Liver (tissue), 9 donors: ENCODE results near the gene RASL10A. TPM values are rescaled to one million over a fixed set of nuclear protein-coding genes. Genes with fewer than 3 reads are reported as not detected.

Experiments used
- DNase-seq: peaks from one replicate; pipeline ENCODE4 v3.0.0-alpha.2; 2017; ENCODE audit warnings: low spot score
- H3K27ac ChIP-seq, 2 donors: one replicate each; pipeline ENCODE4 v1.7.0; 2013; ENCODE audit warnings: inconsistent platforms in 2 of 2, low read length in 2 of 2, control low read depth in 1 of 2, low read depth in 1 of 2, mild to moderate bottlenecking in 1 of 2
- H3K27me3 ChIP-seq, 4 donors: one replicate each; pipeline versions ENCODE4 v1.6.1 to v1.7.0; 2013; ENCODE audit warnings: low read length in 3 of 4, inconsistent platforms in 1 of 4, mild to moderate bottlenecking in 1 of 4, moderate library complexity in 1 of 4; ENCODE audit not compliant: control insufficient read depth in 4 of 4, insufficient read depth in 4 of 4
- H3K36me3 ChIP-seq, 4 donors: one replicate each; pipeline versions ENCODE4 v1.6.1 to v1.7.0; 2013; ENCODE audit warnings: low read length in 3 of 4, mild to moderate bottlenecking in 3 of 4, low read depth in 1 of 4, moderate library complexity in 1 of 4; ENCODE audit not compliant: control insufficient read depth in 4 of 4, insufficient read depth in 3 of 4
- H3K4me1 ChIP-seq, 4 donors: one replicate each; pipeline versions ENCODE4 v1.6.1 to v1.7.0; 2013; ENCODE audit warnings: low read length in 3 of 4, mild to moderate bottlenecking in 3 of 4, moderate library complexity in 1 of 4; ENCODE audit not compliant: control insufficient read depth in 4 of 4, insufficient read depth in 4 of 4
- H3K4me3 ChIP-seq, 3 donors: one replicate each; pipeline versions ENCODE4 v1.6.1 to v1.7.0; 2013; ENCODE audit warnings: low read length in 3 of 3, control low read depth in 1 of 3, low read depth in 1 of 3, mild to moderate bottlenecking in 1 of 3
- H3K9ac ChIP-seq, 2 donors: one replicate each; pipeline ENCODE4 v1.7.0; 2013; ENCODE audit warnings: low read length in 2 of 2, mild to moderate bottlenecking in 2 of 2, moderate library complexity in 2 of 2, control low read depth in 1 of 2, low read depth in 1 of 2
- H3K9me3 ChIP-seq, 4 donors: one replicate each; pipeline versions ENCODE4 v1.6.1 to v1.7.0; 2013; ENCODE audit warnings: low read length in 3 of 4; ENCODE audit not compliant: control insufficient read depth in 4 of 4
- ATF3 ChIP-seq: IDR thresholded peaks from 2 replicates; pipeline ENCODE4 v1.6.1; 2016; ENCODE audit warnings: antibody characterized with exemption
- CTCF ChIP-seq: fragments of 150-350 bp; IDR thresholded peaks from 2 replicates; pipeline ENCODE4 v1.5.1; 2017; ENCODE audit warnings: improper control_type of control experiment, low read depth, low read length; ENCODE audit not compliant: missing input control
- EGR1 ChIP-seq, 2 donors: IDR thresholded peaks; 2 replicates each; pipeline ENCODE4 v1.6.1; 2016 to 2018; ENCODE audit warnings: antibody characterized with exemption in 2 of 2, low read depth in 2 of 2
- FOXA1 ChIP-seq: IDR thresholded peaks from 2 replicates; pipeline ENCODE4 v1.6.1; 2016; ENCODE audit warnings: antibody characterized with exemption
- FOXA2 ChIP-seq: IDR thresholded peaks from 2 replicates; pipeline ENCODE4 v1.6.1; 2016; ENCODE audit warnings: antibody characterized with exemption
- GABPA ChIP-seq, 2 donors: IDR thresholded peaks in 1 of 2; conservative IDR thresholded peaks in 1 of 2; 2 replicates each; pipeline ENCODE4 v1.6.1; 2016; ENCODE audit warnings: antibody characterized with exemption in 2 of 2, mild to moderate bottlenecking in 1 of 2, moderate library complexity in 1 of 2
- HNF4A ChIP-seq, 2 donors: conservative IDR thresholded peaks; 2 replicates each; pipeline ENCODE4 v1.6.1; 2016; ENCODE audit warnings: antibody characterized with exemption in 2 of 2, mild to moderate bottlenecking in 2 of 2
- HNF4G ChIP-seq: IDR thresholded peaks from 2 replicates; pipeline ENCODE4 v1.6.1; 2016; ENCODE audit warnings: antibody characterized with exemption
- JUND ChIP-seq, 2 donors: IDR thresholded peaks; 2 replicates each; pipeline ENCODE4 v1.6.1; 2016; ENCODE audit warnings: antibody characterized with exemption in 2 of 2
- NR2F2 ChIP-seq: IDR thresholded peaks from 2 replicates; pipeline ENCODE4 v1.6.1; 2016; ENCODE audit warnings: antibody characterized with exemption
- RAD21 ChIP-seq, 2 donors: IDR thresholded peaks; 2 replicates each; pipeline ENCODE4 v1.6.1; 2016; ENCODE audit warnings: antibody characterized with exemption in 2 of 2, mild to moderate bottlenecking in 2 of 2
- RXRA ChIP-seq, 2 donors: IDR thresholded peaks; 2 replicates each; pipeline ENCODE4 v1.6.1; 2017 to 2018; ENCODE audit warnings: antibody characterized with exemption in 2 of 2, mild to moderate bottlenecking in 1 of 2
- SP1 ChIP-seq: IDR thresholded peaks from 2 replicates; pipeline ENCODE4 v1.6.1; 2018; ENCODE audit warnings: antibody characterized with exemption, mild to moderate bottlenecking
- TAF1 ChIP-seq: conservative IDR thresholded peaks from 2 replicates; pipeline ENCODE4 v1.6.1; 2016; ENCODE audit warnings: antibody characterized with exemption, mild to moderate bottlenecking
- YY1 ChIP-seq: IDR thresholded peaks from 2 replicates; pipeline ENCODE4 v1.6.1; 2016; ENCODE audit warnings: antibody characterized with exemption, mild to moderate bottlenecking
- ZBTB33 ChIP-seq: IDR thresholded peaks from 2 replicates; pipeline ENCODE4 v1.6.1; 2016; ENCODE audit warnings: antibody characterized with exemption
- polyA plus RNA-seq, 2 donors: library from polyadenylated mRNA; stranded (reverse) in 1 of 2; unstranded in 1 of 2; fragments of 200-250 nt in 1 of 2; fragments of >200 nt in 1 of 2; fragmentation: Nextera tagmentation in 1 of 2; extraction: Ambion mirVana in 1 of 2; gene quantifications; one replicate each; pipeline versions ENCODE4 v1.2.1 to v1.2.3, GENCODE V29; 2013 to 2015
- total RNA-seq, 2 donors: library from RNA; depleted of rRNA; stranded (reverse); fragments of >200 nt; gene quantifications; one replicate each; pipeline ENCODE4 v1.2.3, GENCODE V29; 2014
- TF ChIP-seq, protein P1 (sequence below): IDR thresholded peaks from 2 replicates; pipeline ENCODE4 v1.6.1; 2016; ENCODE audit warnings: antibody characterized with exemption, mild to moderate bottlenecking
- TF ChIP-seq, protein P2 (sequence below): IDR thresholded peaks from 2 replicates; pipeline ENCODE4 v1.6.1; 2016; ENCODE audit warnings: antibody characterized with exemption
- donor health status: healthy.
- donor health status: healthy.
- donor health status: healthy.
- donor health status: healthy.
- donor health status: healthy.

The RASL10A gene
- total and polyA plus RNA-seq, 4 donors, result 0.10 to 0.79 (median 0.47) TPM

GRCh38 chr22:29323641-29324040, 8.1 kb upstream of the RASL10A start:
- TF ChIP-seq HNF4A (conservative IDR thresholded peaks at IDR 0.05) (no peak), RXRA (IDR thresholded peaks at IDR 0.05) (no peak), EGR1 (IDR thresholded peaks at IDR 0.05; ENCODE audit: low read depth in 2 of 2) (no peak), RAD21 (IDR thresholded peaks at IDR 0.05) (no peak), ZBTB33 (no peak), JUND (IDR thresholded peaks at IDR 0.05) (no peak), FOXA2 (no peak), CTCF (no peak), HNF4G (no peak), ATF3 (no peak), NR2F2 (no peak), GABPA (IDR thresholded peaks at IDR 0.05 in 1 of 2, conservative IDR thresholded peaks at IDR 0.05 in 1 of 2) (no peak), SP1 (no peak), YY1 (no peak), FOXA1 (no peak), TAF1 (no peak)
- TF ChIP-seq, protein P1, sequence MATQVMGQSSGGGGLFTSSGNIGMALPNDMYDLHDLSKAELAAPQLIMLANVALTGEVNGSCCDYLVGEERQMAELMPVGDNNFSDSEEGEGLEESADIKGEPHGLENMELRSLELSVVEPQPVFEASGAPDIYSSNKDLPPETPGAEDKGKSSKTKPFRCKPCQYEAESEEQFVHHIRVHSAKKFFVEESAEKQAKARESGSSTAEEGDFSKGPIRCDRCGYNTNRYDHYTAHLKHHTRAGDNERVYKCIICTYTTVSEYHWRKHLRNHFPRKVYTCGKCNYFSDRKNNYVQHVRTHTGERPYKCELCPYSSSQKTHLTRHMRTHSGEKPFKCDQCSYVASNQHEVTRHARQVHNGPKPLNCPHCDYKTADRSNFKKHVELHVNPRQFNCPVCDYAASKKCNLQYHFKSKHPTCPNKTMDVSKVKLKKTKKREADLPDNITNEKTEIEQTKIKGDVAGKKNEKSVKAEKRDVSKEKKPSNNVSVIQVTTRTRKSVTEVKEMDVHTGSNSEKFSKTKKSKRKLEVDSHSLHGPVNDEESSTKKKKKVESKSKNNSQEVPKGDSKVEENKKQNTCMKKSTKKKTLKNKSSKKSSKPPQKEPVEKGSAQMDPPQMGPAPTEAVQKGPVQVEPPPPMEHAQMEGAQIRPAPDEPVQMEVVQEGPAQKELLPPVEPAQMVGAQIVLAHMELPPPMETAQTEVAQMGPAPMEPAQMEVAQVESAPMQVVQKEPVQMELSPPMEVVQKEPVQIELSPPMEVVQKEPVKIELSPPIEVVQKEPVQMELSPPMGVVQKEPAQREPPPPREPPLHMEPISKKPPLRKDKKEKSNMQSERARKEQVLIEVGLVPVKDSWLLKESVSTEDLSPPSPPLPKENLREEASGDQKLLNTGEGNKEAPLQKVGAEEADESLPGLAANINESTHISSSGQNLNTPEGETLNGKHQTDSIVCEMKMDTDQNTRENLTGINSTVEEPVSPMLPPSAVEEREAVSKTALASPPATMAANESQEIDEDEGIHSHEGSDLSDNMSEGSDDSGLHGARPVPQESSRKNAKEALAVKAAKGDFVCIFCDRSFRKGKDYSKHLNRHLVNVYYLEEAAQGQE, result no peak
- TF ChIP-seq, protein P2, sequence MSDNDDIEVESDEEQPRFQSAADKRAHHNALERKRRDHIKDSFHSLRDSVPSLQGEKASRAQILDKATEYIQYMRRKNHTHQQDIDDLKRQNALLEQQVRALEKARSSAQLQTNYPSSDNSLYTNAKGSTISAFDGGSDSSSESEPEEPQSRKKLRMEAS, result no peak

More at GRCh38 chr22:29323641-29324040, 8.1 kb upstream of the RASL10A start:
- no peaks in the 10 kb centered on the region for H3K9me3 ChIP-seq
- H3K4me1 ChIP-seq, result no peaks in the 10 kb centered on the region
- H3K27ac ChIP-seq, result no peak overlapping the region
- H3K27me3 ChIP-seq, result no peaks in the 10 kb centered on the region
- peaks cover 0 to 19% (median 6%) of the 10 kb centered on the region in 4 donors for H3K36me3 ChIP-seq
- no peak overlapping the region for H3K4me3 ChIP-seq
- no peak for DNase-seq
- H3K9ac ChIP-seq, result no peak overlapping the region
